ENCODE measurements around the gene DNAH17.

Gene DNAH17

DNA sequence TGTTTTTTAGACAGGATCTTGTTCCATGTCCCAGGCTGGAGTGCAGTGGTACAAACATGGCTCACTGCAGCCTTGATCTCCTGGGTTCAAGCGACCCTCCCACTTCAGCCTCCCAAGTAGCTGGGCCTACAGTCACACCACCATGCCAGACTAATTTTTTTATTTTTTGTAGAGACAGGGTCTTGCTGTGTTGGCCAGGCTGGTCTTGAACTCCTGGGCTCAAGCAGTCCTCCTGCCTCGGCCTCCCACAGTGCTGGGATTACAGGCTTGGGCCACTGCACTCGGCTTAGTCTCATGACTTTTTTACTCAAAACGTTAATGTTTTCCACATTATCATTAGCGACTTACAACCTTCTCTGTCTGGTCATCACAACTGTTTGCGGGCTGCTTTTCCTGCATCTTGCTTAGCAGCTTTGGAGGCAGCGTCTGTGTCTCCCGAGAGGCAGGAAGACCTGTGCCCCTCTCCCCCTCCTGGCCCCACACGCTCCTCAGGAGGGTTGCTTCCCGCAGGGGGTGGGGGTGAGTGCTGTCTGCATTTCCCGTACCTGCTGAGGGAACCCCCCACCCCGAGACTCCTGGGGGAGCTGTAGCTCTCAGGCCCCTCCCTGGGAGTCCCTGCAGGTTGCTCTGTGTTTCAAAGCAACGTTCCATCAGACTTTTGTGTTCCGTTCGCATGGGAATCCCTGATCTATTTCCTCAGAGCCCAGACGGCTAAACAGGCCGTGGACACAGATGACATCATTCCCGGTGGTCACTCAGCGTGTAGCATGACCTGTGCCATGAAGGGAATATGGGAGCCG lies 146.1 kb downstream of the DNAH17 start (continued):
- TF ChIP-seq ARNTL (CRISPR knock-in tag; IDR thresholded peaks at IDR 0.05; ENCODE audit: borderline replicate concordance, low read depth), result no peak
- TF ChIP-seq PPARA (CRISPR knock-in tag; IDR thresholded peaks at IDR 0.05; ENCODE audit: borderline replicate concordance), result no peak
- no peak for TF ChIP-seq TCF4 (CRISPR knock-in tag; IDR thresholded peaks at IDR 0.05; ENCODE audit: borderline replicate concordance)
- no peak for TF ChIP-seq GLIS3 (CRISPR knock-in tag; IDR thresholded peaks at IDR 0.05)
- TF ChIP-seq, protein P1, sequence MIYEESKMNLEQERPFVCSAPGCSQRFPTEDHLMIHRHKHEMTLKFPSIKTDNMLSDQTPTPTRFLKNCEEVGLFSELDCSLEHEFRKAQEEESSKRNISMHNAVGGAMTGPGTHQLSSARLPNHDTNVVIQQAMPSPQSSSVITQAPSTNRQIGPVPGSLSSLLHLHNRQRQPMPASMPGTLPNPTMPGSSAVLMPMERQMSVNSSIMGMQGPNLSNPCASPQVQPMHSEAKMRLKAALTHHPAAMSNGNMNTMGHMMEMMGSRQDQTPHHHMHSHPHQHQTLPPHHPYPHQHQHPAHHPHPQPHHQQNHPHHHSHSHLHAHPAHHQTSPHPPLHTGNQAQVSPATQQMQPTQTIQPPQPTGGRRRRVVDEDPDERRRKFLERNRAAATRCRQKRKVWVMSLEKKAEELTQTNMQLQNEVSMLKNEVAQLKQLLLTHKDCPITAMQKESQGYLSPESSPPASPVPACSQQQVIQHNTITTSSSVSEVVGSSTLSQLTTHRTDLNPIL (CRISPR knock-in tag; IDR thresholded peaks at IDR 0.05; ENCODE audit: low read depth), result no peak
- TF ChIP-seq ISL1 (CRISPR knock-in tag; IDR thresholded peaks at IDR 0.05), result no peak
- no peak for TF ChIP-seq OSR1 (CRISPR knock-in tag; IDR thresholded peaks at IDR 0.05)
- TF ChIP-seq ZFP30 (CRISPR knock-in tag; IDR thresholded peaks at IDR 0.05), result no peak
- TF ChIP-seq ZNF565 (CRISPR knock-in tag; conservative IDR thresholded peaks at IDR 0.05; ENCODE audit: low read depth), result no peak
- no peak for TF ChIP-seq ZNF8 (CRISPR knock-in tag; IDR thresholded peaks at IDR 0.05)

DNA sequence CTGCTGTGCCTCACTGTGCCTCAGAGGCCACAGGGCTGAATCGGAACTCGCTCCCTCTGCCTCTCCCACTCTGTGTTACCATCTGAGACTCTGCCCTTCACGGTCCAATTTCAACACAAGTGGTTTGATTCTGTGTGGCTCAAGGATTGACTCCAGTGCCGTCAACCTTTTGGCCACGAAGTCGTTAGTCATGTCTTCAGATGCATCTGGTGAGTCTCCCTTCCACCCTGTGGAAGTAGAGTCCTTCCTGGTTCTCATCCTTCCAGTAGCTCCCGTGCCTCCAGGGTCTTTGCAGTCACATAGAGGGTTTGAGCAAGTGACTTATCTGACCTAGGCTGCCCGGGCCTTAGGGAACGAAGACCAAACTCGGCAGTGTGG lies 147.6 kb downstream of the DNAH17 start:
- no peak for TF ChIP-seq GLIS3 (CRISPR knock-in tag; IDR thresholded peaks at IDR 0.05)
- TF ChIP-seq, protein P2, sequence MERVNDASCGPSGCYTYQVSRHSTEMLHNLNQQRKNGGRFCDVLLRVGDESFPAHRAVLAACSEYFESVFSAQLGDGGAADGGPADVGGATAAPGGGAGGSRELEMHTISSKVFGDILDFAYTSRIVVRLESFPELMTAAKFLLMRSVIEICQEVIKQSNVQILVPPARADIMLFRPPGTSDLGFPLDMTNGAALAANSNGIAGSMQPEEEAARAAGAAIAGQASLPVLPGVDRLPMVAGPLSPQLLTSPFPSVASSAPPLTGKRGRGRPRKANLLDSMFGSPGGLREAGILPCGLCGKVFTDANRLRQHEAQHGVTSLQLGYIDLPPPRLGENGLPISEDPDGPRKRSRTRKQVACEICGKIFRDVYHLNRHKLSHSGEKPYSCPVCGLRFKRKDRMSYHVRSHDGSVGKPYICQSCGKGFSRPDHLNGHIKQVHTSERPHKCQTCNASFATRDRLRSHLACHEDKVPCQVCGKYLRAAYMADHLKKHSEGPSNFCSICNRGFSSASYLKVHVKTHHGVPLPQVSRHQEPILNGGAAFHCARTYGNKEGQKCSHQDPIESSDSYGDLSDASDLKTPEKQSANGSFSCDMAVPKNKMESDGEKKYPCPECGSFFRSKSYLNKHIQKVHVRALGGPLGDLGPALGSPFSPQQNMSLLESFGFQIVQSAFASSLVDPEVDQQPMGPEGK (CRISPR knock-in tag; IDR thresholded peaks at IDR 0.05; ENCODE audit: borderline replicate concordance), result no peak
- TF ChIP-seq ZC3H10 (CRISPR knock-in tag; IDR thresholded peaks at IDR 0.05), result no peak
- TF ChIP-seq ESRRG (CRISPR knock-in tag; IDR thresholded peaks at IDR 0.05), result no peak
- no peak for TF ChIP-seq OSR1 (CRISPR knock-in tag; IDR thresholded peaks at IDR 0.05)
- no peak for TF ChIP-seq BACH2 (CRISPR knock-in tag; IDR thresholded peaks at IDR 0.05; ENCODE audit: borderline replicate concordance)
- TF ChIP-seq ZNF8 (CRISPR knock-in tag; IDR thresholded peaks at IDR 0.05), result no peak
- no peak for TF ChIP-seq SNAI2 (CRISPR knock-in tag; IDR thresholded peaks at IDR 0.05)
- no peak for TF ChIP-seq ZNF70 (CRISPR knock-in tag; IDR thresholded peaks at IDR 0.05)
- TF ChIP-seq ZNF565 (CRISPR knock-in tag; conservative IDR thresholded peaks at IDR 0.05; ENCODE audit: low read depth), result no peak
- no peak for TF ChIP-seq ISL1 (CRISPR knock-in tag; IDR thresholded peaks at IDR 0.05)
- TF ChIP-seq, protein P3, sequence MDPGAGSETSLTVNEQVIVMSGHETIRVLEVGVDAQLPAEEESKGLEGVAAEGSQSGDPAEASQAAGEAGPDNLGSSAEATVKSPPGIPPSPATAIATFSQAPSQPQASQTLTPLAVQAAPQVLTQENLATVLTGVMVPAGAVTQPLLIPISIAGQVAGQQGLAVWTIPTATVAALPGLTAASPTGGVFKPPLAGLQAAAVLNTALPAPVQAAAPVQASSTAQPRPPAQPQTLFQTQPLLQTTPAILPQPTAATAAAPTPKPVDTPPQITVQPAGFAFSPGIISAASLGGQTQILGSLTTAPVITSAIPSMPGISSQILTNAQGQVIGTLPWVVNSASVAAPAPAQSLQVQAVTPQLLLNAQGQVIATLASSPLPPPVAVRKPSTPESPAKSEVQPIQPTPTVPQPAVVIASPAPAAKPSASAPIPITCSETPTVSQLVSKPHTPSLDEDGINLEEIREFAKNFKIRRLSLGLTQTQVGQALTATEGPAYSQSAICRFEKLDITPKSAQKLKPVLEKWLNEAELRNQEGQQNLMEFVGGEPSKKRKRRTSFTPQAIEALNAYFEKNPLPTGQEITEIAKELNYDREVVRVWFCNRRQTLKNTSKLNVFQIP (CRISPR knock-in tag; IDR thresholded peaks at IDR 0.05; ENCODE audit: borderline replicate concordance, low read depth), result no peak
- TF ChIP-seq ZFP3 (CRISPR knock-in tag; IDR thresholded peaks at IDR 0.05), result no peak
- TF ChIP-seq, protein P4, sequence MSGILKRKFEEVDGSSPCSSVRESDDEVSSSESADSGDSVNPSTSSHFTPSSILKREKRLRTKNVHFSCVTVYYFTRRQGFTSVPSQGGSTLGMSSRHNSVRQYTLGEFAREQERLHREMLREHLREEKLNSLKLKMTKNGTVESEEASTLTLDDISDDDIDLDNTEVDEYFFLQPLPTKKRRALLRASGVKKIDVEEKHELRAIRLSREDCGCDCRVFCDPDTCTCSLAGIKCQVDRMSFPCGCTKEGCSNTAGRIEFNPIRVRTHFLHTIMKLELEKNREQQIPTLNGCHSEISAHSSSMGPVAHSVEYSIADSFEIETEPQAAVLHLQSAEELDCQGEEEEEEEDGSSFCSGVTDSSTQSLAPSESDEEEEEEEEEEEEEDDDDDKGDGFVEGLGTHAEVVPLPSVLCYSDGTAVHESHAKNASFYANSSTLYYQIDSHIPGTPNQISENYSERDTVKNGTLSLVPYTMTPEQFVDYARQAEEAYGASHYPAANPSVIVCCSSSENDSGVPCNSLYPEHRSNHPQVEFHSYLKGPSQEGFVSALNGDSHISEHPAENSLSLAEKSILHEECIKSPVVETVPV (CRISPR knock-in tag; IDR thresholded peaks at IDR 0.05), result no peak
- no peak for TF ChIP-seq ZFP30 (CRISPR knock-in tag; IDR thresholded peaks at IDR 0.05)
- TF ChIP-seq RARB (CRISPR knock-in tag; IDR thresholded peaks at IDR 0.05), result no peak
- ATAC-seq, result no peak

DNA sequence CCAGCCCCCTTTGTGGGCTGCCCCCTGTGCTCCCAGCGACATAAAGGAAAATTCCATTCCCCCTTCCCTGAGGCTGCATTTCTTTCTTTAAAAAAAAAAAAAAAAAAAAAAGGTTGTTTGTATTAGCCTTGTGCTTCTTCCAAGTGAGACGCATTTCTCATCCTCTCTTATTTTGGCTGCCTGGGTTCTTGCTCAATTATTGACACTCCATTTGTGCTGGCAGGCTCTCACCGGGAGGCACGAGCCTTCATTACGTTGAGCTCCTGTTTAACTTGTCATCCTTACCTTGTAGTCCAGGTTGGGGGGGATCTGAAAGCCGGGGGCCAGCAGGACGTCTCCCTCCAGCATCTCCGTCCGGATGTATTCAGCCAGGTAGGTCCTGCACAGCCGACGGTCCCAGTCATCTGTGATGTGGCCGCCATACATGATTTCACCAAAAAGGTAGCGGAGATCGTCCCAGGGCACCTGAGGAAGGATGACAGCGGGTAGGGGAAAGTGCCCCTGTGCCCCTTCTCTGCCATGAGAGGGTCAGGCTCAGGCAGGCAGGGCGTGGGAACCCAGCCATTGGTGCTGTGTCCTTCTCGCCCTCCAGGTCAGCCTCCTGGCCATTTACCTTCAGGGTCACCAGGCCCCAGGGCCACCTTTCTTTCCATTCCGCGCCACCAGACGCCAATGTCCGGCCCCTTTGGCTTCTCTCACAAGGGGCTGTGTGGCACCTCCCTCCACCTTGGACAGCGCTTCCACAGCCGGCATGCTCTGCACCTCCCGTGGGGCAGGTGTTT lies 148.2 kb downstream of the DNAH17 start:
- ATAC-seq, result no peak
- TF ChIP-seq BACH2 (CRISPR knock-in tag; IDR thresholded peaks at IDR 0.05; ENCODE audit: borderline replicate concordance) (no peak), CSDC2 (CRISPR knock-in tag; IDR thresholded peaks at IDR 0.05) (no peak), PPARA (CRISPR knock-in tag; IDR thresholded peaks at IDR 0.05; ENCODE audit: borderline replicate concordance) (no peak), ZFP30 (CRISPR knock-in tag; IDR thresholded peaks at IDR 0.05) (no peak)

All from SK-N-SH treated with all-trans-retinoic acid at 6 μM for 48 hours (cell line).